Erythroblast (primary cell): ENCODE data around the gene PTX4.

Source experiments
- DNase-seq, 2 experiments: peaks; one replicate each; lab custom pipeline; 2025; lab: John Stamatoyannopoulos, UW
- GATA1 ChIP-seq: IDR thresholded peaks from 2 replicates; pipeline ENCODE4 v1.6.1; 2011; ENCODE audit warnings: low read depth, mild to moderate bottlenecking, control low read depth, low read length, moderate library complexity
- POLR2A ChIP-seq: IDR thresholded peaks from 2 replicates; pipeline ENCODE4 v1.6.1; 2011; ENCODE audit warnings: mild to moderate bottlenecking, low read length

PTX4 gene, protein sequence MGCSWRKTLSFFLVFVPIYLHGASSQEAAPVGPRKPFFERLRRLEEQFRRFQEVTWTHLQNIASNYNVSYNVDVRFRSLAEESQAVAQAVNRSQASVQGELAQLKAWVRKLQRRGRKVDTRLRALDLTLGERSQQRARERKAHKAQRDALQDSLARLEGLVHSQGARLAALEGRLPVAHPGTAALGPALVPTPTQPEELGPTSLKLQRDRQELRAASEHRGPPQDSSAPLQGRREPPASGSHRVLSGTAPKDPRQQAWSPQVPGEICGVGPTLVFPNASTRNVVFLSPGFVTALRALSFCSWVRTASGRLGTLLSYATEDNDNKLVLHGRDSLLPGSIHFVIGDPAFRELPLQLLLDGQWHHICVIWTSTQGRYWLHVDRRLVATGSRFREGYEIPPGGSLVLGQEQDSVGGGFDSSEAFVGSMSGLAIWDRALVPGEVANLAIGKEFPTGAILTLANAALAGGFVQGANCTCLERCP

DNA sequence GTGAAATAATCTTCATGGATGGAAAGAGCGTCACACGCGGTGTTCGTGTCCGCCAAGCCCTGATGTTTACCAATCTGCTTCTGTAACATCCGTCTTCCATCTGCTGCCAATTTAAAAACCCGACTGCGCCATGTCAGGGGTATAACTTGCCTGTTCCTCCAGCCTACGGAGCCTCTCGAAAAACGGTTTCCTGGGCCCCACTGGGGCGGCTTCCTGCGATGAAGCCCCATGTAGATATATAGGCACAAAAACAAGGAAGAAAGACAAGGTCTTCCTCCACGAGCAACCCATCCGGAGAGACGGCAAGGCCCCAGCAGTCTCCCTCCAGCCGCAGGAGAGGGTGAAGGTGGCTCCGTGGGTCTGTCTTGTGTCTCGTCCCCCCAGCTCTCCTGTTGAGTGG is at the start of gene PTX4:
PTX4 (minus strand) TSS at position 326 of the 400 bp plus-strand sequence; CDS start at position 291, 35 bp downstream.
- no peak for DNase-seq
- no peak for TF ChIP-seq POLR2A

DNA sequence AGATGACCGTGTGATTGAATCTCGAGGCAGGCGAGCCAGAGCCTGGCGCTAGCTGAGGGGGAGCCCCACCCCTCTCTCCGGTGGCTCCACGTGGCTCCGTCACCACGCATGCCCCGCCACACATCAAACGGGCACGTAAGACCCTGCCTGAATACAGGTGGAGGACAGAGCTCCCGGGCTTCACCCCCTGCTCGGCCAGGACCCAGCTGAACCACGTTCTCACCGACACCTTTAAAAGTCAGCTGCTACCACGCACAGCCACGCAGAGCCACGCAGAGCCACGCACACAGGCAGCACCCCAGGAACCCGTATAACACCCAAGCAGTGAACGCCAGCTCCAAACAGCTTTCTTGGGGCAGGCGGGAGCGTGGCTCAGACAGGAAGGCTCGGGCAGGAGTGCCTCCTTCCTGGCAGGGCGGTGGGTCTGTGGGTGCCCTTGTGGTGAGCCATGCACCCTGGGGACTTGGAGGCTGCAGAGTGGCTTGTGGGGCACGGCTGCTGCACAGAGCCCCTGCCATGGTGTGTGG is 49.1 kb upstream of the PTX4 start:
- DNase-seq = no peak
- TF ChIP-seq GATA1 (no peak), POLR2A (no peak)

DNA sequence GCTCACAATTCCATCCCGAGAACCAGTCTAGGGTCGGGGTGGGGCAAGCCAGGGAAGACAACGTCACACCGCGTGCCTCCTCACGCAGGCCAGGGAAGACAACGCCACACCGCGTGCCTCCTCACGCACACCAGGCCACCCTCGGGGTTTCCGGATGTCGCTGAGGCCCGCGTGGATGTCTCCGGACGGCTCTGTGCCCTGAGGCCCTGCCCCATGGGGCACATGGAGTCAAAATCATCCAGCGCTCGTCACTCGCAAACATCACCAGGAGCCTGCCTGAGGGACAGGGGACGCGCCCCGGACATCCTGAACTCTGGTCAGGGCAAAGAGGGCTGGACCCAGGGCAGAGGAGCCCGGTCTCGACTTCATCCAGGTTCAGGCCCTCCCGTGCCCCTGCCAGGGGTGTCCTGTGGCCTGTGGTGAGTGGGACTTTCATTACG is 48.4 kb upstream of the PTX4 start:
- no peak for DNase-seq

DNA sequence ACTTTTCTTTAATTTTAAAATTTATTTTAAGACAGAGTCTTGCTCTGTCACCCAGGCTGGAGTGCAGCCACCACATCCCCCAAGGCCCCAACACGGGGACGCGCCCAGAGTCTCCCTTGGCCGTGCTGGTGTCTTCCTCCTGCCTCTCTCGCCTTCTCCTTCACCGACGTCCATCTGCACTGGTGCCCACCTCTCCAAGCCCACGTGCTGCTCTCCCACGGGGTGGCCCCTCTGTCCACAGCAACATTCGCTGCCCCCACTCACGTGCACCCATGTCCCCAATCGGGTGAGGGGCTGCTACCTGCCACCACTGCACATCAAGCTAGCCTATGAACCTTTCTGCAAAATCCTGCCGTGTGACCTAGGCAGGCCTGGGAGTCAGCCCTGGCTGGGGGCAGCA is 47.9 kb upstream of the PTX4 start:
- no peak for TF ChIP-seq GATA1
- no peak for TF ChIP-seq POLR2A
- no peak for DNase-seq

More for the DNA sequence above, 48.4 kb upstream of the PTX4 start:
- TF ChIP-seq GATA1 = no peak
- TF ChIP-seq POLR2A = no peak

DNA sequence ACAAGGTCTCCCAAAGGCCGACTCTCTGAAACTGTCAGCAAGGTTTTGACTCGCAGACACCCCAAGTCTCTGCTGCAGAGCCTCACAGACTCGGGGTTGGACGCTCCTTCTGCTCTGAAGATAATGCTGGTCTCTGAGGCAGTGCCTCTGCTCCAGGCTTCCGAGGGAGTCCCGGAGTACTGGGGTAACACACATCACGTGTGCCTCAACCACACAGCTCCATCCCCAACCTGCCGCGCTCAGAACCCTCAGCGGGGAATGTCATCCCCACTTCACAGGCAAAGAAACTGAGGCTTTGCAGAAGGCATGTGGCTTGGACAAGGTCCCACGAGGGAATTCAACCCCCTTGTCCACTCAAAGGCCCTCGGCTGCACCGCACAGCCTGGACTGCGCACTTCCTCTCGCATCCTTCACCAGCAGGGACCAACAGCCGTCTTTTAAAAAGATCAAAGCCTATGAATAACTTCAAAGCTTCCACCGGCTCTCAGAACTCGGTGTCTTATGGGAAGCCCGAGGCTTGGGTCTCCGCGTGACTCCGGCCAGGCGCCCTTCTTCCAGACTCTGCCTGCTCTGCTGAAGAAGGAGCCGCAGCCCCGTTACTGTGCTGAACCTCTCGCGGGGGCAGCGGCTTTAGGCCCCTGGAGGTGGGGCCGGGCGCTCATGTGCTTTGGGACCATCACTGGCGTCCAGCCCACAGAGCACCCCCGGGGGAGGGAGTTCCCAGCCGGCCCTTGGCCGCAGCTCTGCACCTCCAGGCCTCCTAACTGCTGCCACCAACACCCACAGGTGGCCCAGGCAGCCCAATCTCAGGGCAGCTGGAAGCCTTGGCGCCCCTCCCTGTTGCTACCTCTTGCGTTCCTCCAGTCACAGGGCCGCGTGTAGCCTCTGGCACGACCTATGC is 46.9 kb upstream of the PTX4 start:
- DNase-seq = no peak
- TF ChIP-seq GATA1 = no peak

DNA sequence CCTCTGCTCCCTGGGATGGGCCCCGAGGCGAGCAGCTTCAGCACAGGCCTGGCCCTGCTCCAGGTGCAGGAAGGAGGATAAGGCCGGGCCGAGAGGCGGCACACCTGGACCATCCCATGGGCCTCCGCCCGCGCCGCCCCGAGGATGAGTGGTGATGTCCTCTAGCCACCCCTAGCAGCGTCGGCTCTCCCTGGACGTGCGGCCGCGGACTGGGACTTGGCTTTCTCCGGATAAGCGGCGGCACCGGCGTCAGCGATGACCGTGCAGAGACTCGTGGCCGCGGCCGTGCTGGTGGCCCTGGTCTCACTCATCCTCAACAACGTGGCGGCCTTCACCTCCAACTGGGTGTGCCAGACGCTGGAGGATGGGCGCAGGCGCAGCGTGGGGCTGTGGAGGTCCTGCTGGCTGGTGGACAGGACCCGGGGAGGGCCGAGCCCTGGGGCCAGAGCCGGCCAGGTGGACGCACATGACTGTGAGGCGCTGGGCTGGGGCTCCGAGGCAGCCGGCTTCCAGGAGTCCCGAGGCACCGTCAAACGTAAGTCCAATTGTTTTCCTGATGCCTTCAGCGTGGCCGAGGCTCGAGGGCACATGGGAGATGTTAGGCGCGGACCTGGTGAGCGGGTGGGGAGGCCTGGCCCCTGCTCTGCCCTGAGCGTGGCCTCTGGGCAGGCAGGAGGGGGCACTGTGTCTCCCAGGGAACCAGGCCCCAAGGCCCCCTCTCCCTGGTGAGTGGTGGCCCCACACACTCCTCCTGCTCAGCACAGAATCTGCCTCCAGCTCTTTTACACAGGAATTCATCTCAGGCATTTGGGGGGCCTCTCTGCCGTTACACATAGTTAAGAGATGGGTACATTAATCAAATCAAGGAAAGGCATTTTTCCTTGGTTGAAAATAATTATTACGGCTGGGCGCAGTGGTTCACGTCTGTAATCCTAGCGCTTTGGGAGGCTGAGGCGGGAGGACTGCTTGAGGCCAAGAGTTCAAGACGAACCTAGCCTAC is 45.6 kb upstream of the PTX4 start:
- TF ChIP-seq POLR2A (no peak), GATA1 (no peak)
- no peak for DNase-seq

DNA sequence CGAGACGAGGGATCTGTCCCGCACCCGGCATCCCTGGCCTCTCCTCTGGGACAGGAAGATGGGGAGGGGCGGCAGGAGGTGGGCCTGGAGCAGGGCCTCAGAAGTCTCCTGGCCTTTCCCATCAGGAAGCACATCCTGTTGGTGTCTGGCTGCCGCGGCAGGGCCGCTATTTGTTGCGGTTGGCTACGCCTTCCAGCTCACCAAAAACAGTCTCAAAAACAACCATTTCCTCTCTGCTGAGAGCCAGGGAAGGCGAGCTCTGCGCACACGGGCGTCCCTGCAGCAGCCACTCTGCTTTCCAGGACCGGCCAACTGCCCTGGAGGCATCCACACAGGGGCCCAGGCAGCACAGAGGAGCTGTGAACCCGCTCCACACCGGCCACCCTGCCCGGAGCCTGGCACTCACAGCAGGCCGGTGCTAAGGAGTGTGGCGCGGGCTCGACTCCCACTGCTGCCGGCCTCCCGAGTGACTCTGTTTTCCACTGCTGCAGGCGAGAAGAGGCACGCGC is 44.8 kb upstream of the PTX4 start, which contains the start of gene TMEM204:
TMEM204 (plus strand) TSS at position 224 of the 509 bp plus-strand sequence. CDS start 610 bp downstream, outside the sequence.
- no peak for DNase-seq
- TF ChIP-seq POLR2A = no peak
- TF ChIP-seq GATA1 = no peak

DNA sequence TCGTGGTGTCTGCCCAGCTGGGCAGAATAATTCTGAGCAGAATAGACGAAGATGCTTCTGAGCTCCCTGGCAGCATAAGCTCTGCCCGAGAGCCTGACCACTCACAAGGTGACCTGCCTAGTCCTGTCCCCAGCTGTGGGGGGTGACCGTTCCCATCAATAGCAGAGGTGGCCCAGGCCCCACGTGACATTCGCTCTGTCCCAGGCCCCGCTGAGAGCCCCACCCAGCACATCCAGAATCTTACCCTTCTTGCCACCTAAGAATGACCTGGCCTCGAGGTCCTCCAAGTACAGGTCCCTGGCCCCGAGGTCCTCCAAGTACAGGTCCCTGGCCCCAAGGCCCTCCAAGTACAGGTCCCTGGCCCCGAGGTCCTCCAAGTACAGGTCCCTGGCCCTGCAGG is 44.0 kb upstream of the PTX4 start:
- TF ChIP-seq GATA1 = no peak
- TF ChIP-seq POLR2A = no peak

DNA sequence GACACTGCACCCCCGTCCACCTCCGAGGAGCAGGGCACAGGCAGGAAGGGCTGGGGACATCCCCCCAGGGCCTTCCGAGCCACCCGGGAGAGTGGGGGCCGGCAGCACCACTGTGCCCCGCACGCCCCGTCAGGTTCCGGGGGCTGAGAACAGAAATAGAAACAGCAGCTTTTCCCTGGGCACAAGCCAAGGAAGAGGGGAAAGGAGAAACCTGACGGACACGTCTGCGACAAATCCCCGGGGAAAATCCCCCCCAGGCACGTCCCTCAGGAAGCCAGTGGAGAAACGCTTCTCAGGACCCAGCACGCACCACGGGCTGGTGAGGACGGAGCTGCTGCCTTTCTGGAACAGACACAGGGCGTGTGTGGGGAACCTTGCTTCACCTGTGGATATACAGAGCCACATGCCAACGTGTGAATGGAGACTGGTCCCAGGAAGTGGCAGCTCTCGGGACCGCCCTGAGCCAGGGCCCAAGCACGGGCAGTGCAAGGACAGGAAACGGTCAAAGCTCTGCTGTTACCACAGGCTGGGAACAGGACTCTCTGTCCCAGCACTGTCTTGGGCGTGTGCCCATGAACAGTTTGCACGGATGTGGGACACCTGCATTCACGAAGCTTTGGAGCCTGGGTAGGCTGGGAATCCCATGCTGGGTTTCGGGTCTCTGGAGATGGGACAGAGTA is 43.5 kb upstream of the PTX4 start:
- DNase-seq = no peak
- TF ChIP-seq GATA1 (no peak), POLR2A (no peak)

More for the DNA sequence above, 44.0 kb upstream of the PTX4 start:
- DNase-seq = no peak

DNA sequence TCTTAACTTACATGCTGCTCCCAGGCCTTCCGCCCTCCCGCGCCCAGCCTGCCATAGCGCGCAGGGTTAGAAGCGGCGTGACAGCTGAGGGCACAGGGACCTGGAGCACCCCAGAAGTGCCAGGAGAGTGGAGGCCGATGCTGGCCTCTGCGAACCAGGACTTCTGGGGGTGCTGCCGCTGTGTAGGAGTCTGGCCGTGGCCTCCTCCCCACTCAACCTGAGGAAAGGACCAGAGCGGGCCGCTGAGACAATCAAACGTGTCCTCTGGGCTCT is 42.8 kb upstream of the PTX4 start:
- TF ChIP-seq POLR2A (no peak), GATA1 (no peak)
- DNase-seq = no peak

DNA sequence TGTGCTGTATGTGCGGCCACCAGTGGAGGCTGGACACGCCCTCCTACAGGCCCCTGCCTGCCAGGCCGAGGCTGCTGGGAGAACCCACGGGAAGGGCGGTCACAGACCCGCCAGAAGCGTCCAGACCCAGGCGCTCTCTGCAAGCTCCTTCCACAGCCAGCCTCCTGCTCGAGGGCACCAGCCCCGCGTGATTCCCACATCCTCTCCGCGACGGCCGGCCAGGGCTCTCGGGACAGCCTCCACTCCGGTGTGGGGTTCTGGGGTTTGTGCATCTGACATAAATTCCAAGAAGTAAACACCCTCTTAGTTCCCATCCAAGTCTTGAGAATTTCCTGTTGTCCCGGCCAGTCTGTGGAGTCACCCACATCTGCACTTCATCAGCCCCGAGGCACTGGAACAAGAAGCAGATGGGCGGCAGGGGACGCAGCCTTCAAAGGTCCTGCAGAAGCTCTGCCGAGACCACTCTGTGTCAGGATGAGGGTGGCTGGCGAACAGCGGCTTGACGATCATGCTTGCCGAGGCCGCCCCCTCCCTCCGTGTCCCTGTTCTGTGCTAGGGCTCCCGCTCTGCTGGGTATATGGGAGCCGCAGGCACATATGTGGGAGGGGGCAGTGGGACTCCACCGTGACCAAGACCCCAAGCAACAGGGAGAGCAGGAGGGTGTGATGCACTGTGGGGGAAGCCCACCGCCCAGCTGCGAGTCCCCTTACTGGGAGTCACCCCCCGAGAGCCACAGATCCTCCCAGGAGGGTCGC is 42.3 kb upstream of the PTX4 start:
- no peak for DNase-seq
- no peak for TF ChIP-seq GATA1

DNA sequence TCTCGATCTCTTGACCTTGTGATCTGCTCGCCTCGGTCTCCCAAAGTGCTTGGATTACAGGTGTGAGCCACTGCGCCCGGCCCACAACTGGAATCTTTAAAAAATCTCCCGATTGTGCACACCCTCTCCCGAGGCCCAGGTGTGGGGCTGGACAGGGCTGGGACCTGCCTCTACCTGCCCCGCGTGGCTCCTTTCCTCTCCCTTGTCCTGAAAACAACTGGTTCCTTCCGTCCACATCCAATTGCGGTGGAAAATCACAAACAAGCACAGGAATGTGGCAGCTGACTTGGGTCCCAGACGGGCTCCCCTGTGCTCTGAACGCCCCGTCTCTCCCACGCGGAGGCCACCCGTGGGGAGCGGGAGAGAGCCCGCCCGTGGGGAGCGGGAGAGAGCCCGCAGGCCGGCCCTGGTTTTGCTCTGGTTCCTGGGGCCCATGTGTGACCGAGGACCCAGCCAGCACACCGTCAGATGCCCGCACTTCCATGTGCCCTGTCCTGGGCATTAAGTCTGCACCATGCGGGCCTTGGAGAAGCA is 41.7 kb upstream of the PTX4 start:
- DNase-seq = no peak
- no peak for TF ChIP-seq GATA1
- TF ChIP-seq POLR2A = no peak
